ENCODE results near the gene PTX4. TPM values are rescaled to one million over a fixed set of nuclear protein-coding genes. Genes with fewer than 3 reads are reported as not detected.

The PTX4 gene
- total and polyA plus RNA-seq, 2 experiments from 2014 or later: not detected

GRCh38 chr16:1448536-1449116 is 40.1 kb downstream of the PTX4 start:
- Mint-ChIP-seq H3K36me3 (ENCODE audit: low read depth) (peaks cover 12% of the 10 kb centered on the region), H3K27me3 (ENCODE audit: insufficient read depth, low read depth, poor library complexity) (peaks cover 9% of the 10 kb centered on the region), H3K4me3 (no peak overlapping the region), H3K9me3 (no peaks in the 10 kb centered on the region), H3K4me1 (no peaks in the 10 kb centered on the region), H3K27ac (no peak overlapping the region)
- Histone ChIP-seq H3K27ac (ENCODE audit: low read depth) (no peak overlapping the region), H3K27me3 (ENCODE audit: insufficient read depth) (no peaks in the 10 kb centered on the region), H3K4me1 (ENCODE audit: insufficient read depth) (no peaks in the 10 kb centered on the region), H2AFZ (no peak overlapping the region), H3F3A (replicated peaks; ENCODE audit: low read depth) (no peaks in the 10 kb centered on the region), H4K20me1 (replicated peaks; ENCODE audit: insufficient read depth) (no peaks in the 10 kb centered on the region), H3K4me2 (no peak overlapping the region), H3K79me2 (replicated peaks; ENCODE audit: insufficient read depth) (no peaks in the 10 kb centered on the region), H3K9me2 (ENCODE audit: insufficient read depth) (no peaks in the 10 kb centered on the region), H3K36me3 (ENCODE audit: insufficient read depth) (no peaks in the 10 kb centered on the region), H3K4me3 (no peak overlapping the region)
- TF ChIP-seq NANOG (IDR thresholded peaks at IDR 0.05; ENCODE audit: borderline replicate concordance) (no peak), CREB1 (CRISPR knock-in tag; IDR thresholded peaks at IDR 0.05; ENCODE audit: low read depth) (no peak), ETS1 (IDR thresholded peaks at IDR 0.05) (no peak), ZNF331 (CRISPR knock-in tag; IDR thresholded peaks at IDR 0.05; ENCODE audit: low read depth) (no peak), POLR2AphosphoS5 (IDR thresholded peaks at IDR 0.05; ENCODE audit: low read depth) (no peak), EZH2phosphoT487 (IDR thresholded peaks at IDR 0.05; ENCODE audit: unreplicated experiment) (no peak), ZNF114 (CRISPR knock-in tag; IDR thresholded peaks at IDR 0.05) (no peak), ZNF462 (CRISPR knock-in tag; IDR thresholded peaks at IDR 0.05) (no peak)
- DNase-seq (ENCODE audit: low spot score) (no peak), ATAC-seq (no peak)
